ENCODE results near the gene SLC22A5. TPM values are rescaled to one million over a fixed set of nuclear protein-coding genes. Genes with fewer than 3 reads are reported as not detected.

The SLC22A5 gene
- total and polyA plus RNA-seq, 12 donors: 10.3 to 36.8 (median 13.8) TPM

GRCh38 chr5:132428484-132429462, 59.3 kb downstream of the SLC22A5 start:
- peak overlapping the region in 9 of 10 donors; percentile 26 to 99 (median 70) for H3K27ac ChIP-seq
- TF ChIP-seq CTCF (IDR thresholded peaks at IDR 0.05): no peak
- peaks cover 48 to 100% (median 93%) of the 10 kb centered on the region in 9 donors for H3K4me1 ChIP-seq
- intact Hi-C loops (cut with DNase I): loop anchor here in 2 of 10 donors (5.0 kb wide), 2 partner anchors 39 to 69 kb away; no protein-coding TSS in a partner anchor
- no peak overlapping the region for H3K4me3 ChIP-seq
- ATAC-seq (peak in 1 of 8 donors; percentile 18), DNase-seq (no peak)
- H3K9me3 ChIP-seq: no peaks in the 10 kb centered on the region
- H3K27me3 ChIP-seq: no peaks in the 10 kb centered on the region
- WGBS, 2 donors: 82 to 84% methylated on average over 9 of the region's 9 CpGs
- peaks cover 0 to 22% (median 0%) of the 10 kb centered on the region in 9 donors for H3K36me3 ChIP-seq

- no peaks in the 10 kb centered on the region for H3K27me3 ChIP-seq
- no peak for TF ChIP-seq CTCF (IDR thresholded peaks at IDR 0.05)
- no peaks in the 10 kb centered on the region for H3K9me3 ChIP-seq
- H3K4me3 ChIP-seq: no peak overlapping the region
- intact Hi-C loops (cut with DNase I): loop anchor here in 2 of 10 donors (5.0 kb wide), 2 partner anchors 38 to 68 kb away; no protein-coding TSS in a partner anchor
- 58 to 64% methylated on average over 6 of the region's 6 CpGs for WGBS, 2 donors
- ATAC-seq (no peak), DNase-seq (no peak)
- peak overlapping the region in 5 of 10 donors; percentile 19 to 91 (median 56) for H3K27ac ChIP-seq
- H3K36me3 ChIP-seq: peaks cover 0 to 20% (median 0%) of the 10 kb centered on the region in 9 donors
- H3K4me1 ChIP-seq: peaks cover 44 to 100% (median 93%) of the 10 kb centered on the region in 9 donors
Observed at GRCh38 chr5:132429463-132430440, 60.2 kb downstream of the SLC22A5 start.

GRCh38 chr5:132430746-132431145, 61.2 kb downstream of the SLC22A5 start:
- no peak for DNase-seq
- WGBS, 2 donors: 84 to 90% methylated on average over 3 of the region's 3 CpGs
- H3K4me3 ChIP-seq: no peak overlapping the region
- H3K27ac ChIP-seq: peak overlapping the region in 1 of 10 donors; percentile 91
- intact Hi-C loops (cut with DNase I): no loop called here
- peaks cover 44 to 100% (median 93%) of the 10 kb centered on the region in 9 donors for H3K4me1 ChIP-seq
- H3K9me3 ChIP-seq: no peaks in the 10 kb centered on the region
- no peak for ATAC-seq
- peaks cover 0 to 20% (median 0%) of the 10 kb centered on the region in 9 donors for H3K36me3 ChIP-seq
- no peak for TF ChIP-seq CTCF (IDR thresholded peaks at IDR 0.05)
- H3K27me3 ChIP-seq: no peaks in the 10 kb centered on the region

Measured in heart right ventricle (tissue), 16 donors.